Mucosa of descending colon (tissue), 3 donors: ENCODE measurements around the gene MEF2C. TPM values are rescaled to one million over a fixed set of nuclear protein-coding genes. Genes with fewer than 3 reads are reported as not detected.

Source experiments
- ATAC-seq: fragments of 200-7000 bp; cut with Tn5 transposase; one replicate; pipeline ENCODE4 v1.9.1; 2020; ENCODE audit warnings: mild to moderate bottlenecking, moderate library complexity
- DNase-seq, 3 donors: peaks; one replicate each; pipeline ENCODE4 v3.0.0-alpha.2; 2020
- H3K36me3 ChIP-seq: fragments of 200-600 bp; one replicate; pipeline ENCODE4 v1.8.0; 2021; ENCODE audit warnings: low read depth, mild to moderate bottlenecking
- H3K4me1 ChIP-seq: fragments of 200-600 bp; one replicate; pipeline ENCODE4 v1.8.0; 2021; ENCODE audit warnings: low read depth, mild to moderate bottlenecking
- H3K4me3 ChIP-seq: fragments of 200-600 bp; one replicate; pipeline ENCODE4 v1.8.0; 2021; ENCODE audit warnings: mild to moderate bottlenecking
- H3K9me3 ChIP-seq: fragments of 200-600 bp; one replicate; pipeline ENCODE4 v1.8.0; 2021; ENCODE audit warnings: mild to moderate bottlenecking
- intact Hi-C, 2 donors: fragments of 100-400 bp; cut with DNase I in 1 of 2; cut with micrococcal nuclease in 1 of 2; formaldehyde crosslinking; loops; one replicate each; pipeline versions ENCODE4 v1.11.0 to v1.11.1; 2022; cut with DNase I, micrococcal nuclease
- total RNA-seq, 3 donors: library from RNA; stranded (reverse); fragmentation: NEBNext Ultra II Directional in 2 of 3; extraction: Animal tissue kit (Norgen Biotek cat#: 25700) in 2 of 3; gene quantifications; one replicate each; pipeline versions ENCODE4 v1.2.1 to v1.2.4, GENCODE V29; 2021 to 2023
- TF ChIP-seq, protein P1 (sequence below): fragments of 200-600 bp; IDR thresholded peaks from one replicate; pipeline ENCODE4 v1.8.0; 2022; ENCODE audit warnings: antibody characterized with exemption, mild to moderate bottlenecking
- donor health status: DM: no; HTN: no; CAD: no; lungs with moderate emphysema.
- donor health status: DM: no; HTN: no; CAD: no.
- donor health status: DM: no; HTN: yes; CAD: no.

Gene MEF2C
- total RNA-seq, 3 donors from 2014 or later: 19.3 to 44.0 (median 32.6) TPM

DNA sequence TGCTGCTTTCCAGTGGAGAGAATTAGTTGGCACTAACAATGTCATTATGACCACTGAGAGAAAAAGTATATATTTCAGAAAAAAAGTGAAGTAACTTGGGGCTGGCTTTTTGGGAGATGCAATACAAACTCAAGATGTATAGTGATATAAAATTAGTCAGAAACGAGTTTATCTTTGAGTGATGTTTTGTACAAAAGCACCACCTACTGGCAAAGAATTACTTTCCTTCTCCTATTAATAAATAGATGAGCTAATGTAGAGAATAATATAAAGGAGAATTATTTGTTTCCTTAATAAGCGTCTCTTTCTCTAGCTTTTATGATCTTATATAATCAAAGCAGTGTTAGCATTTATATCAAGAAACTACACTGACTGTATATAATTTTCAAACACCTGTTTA lies 158.8 kb downstream of the MEF2C start:
- intact Hi-C loops: no loop called here
- H3K4me1 ChIP-seq: no peaks in the 10 kb centered on the region
- DNase-seq (no peak), ATAC-seq (no peak)
- H3K4me3 ChIP-seq: no peak overlapping the region
- H3K9me3 ChIP-seq: no peaks in the 10 kb centered on the region
- TF ChIP-seq, protein P1, sequence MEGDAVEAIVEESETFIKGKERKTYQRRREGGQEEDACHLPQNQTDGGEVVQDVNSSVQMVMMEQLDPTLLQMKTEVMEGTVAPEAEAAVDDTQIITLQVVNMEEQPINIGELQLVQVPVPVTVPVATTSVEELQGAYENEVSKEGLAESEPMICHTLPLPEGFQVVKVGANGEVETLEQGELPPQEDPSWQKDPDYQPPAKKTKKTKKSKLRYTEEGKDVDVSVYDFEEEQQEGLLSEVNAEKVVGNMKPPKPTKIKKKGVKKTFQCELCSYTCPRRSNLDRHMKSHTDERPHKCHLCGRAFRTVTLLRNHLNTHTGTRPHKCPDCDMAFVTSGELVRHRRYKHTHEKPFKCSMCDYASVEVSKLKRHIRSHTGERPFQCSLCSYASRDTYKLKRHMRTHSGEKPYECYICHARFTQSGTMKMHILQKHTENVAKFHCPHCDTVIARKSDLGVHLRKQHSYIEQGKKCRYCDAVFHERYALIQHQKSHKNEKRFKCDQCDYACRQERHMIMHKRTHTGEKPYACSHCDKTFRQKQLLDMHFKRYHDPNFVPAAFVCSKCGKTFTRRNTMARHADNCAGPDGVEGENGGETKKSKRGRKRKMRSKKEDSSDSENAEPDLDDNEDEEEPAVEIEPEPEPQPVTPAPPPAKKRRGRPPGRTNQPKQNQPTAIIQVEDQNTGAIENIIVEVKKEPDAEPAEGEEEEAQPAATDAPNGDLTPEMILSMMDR: no peak
- no peaks in the 10 kb centered on the region for H3K36me3 ChIP-seq

DNA sequence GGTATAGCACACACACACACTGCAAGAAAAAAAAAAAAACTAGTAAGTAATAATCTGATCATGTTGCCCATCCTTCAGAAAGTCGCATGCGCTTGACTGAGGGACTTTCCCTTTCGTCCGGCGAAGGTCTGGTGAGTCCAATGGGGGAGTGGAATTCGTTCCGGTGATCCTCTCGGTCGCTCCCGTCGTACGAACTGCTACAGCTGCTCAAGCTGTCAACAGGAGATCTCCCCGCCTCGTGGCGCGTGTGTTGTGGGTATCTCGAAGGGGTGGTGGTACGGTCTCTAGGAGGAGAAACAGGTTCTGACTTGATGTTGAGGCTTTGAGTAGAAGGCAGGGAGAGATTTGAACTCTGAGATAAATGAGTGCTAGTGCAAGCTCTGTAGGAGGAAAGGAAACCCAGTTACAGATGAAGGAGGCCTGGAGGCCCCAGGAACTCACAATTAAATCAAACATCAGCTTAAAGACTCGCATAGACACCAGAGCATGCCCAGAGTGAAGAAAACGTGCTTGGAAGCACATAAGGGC lies 160.4 kb downstream of the MEF2C start:
- H3K4me1 ChIP-seq: no peaks in the 10 kb centered on the region
- TF ChIP-seq, protein P1: no peak
- no peak overlapping the region for H3K4me3 ChIP-seq
- intact Hi-C loops: no loop called here
- no peaks in the 10 kb centered on the region for H3K9me3 ChIP-seq
- DNase-seq (peak in 1 of 3 donors; percentile 46), ATAC-seq (no peak)
- H3K36me3 ChIP-seq: no peaks in the 10 kb centered on the region

DNA sequence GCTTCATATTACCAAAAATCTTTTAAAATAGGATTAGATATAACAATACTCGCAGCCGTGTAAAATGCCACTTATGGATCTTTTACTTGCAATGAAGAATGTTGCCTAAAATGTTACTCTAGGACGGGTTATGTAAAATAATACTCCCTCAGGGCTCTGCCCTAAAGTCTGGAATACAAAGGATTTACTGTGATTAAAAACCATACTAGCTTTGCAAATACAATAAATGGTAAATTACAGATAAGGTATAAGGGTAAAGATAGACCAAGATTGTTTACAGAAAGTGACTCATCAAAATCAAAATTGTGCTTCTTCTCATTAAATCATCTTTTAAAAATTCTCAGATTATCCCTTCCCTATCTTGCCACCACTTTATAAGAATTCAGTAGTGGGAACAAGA lies 163.6 kb downstream of the MEF2C start:
- H3K4me3 ChIP-seq: no peak overlapping the region
- no peak for DNase-seq
- ATAC-seq: peak; percentile 46
- intact Hi-C loops: no loop called here
- H3K9me3 ChIP-seq: no peaks in the 10 kb centered on the region
- TF ChIP-seq, protein P1: no peak
- no peaks in the 10 kb centered on the region for H3K4me1 ChIP-seq
- H3K36me3 ChIP-seq: no peaks in the 10 kb centered on the region

DNA sequence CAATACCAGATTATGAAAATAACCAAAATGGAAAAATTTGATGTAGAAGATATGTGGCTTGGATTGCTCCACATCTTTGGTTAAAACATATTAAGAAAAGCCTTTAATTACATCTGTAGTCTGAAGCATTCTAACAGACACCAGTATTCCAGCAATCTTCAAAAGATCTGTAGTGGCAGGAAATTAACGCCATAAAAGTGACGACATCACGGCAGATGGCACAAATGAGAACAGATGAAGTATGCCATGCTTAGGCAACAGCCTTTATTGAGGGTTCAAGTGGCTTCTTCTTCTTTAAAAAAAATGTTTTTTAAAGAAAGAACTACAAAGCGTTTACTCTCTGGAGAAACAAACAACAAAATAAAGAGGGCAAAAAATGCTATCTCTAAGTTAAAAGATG lies 164.2 kb downstream of the MEF2C start:
- TF ChIP-seq, protein P1: no peak
- ATAC-seq (no peak), DNase-seq (peak in 1 of 3 donors; percentile 23)
- intact Hi-C loops: no loop called here
- Histone ChIP-seq H3K9me3 (no peaks in the 10 kb centered on the region), H3K36me3 (no peaks in the 10 kb centered on the region), H3K4me3 (no peak overlapping the region), H3K4me1 (no peaks in the 10 kb centered on the region)

DNA sequence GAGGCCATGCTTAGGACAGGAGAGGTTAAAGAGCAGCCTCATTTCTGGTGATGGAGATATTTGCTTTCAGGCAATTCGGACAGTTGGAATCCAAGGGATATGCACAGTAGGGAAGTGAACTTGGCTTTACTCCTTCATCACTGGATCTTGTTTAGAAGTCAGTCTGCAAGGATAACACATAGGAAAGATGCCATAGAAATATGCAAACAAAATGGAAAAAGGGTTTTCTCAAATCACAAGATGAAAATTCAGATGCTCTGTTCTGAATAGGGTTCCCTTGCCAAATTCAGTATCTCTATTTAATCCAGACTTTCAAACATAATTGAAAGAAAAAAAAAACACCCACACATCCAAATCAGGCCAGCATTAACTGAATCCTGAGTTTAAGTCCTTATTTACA lies 166.9 kb downstream of the MEF2C start:
- intact Hi-C loops: no loop called here
- TF ChIP-seq, protein P1: no peak
- ATAC-seq (no peak), DNase-seq (no peak)
- Histone ChIP-seq H3K36me3 (no peaks in the 10 kb centered on the region), H3K9me3 (no peaks in the 10 kb centered on the region), H3K4me1 (no peaks in the 10 kb centered on the region), H3K4me3 (no peak overlapping the region)

DNA sequence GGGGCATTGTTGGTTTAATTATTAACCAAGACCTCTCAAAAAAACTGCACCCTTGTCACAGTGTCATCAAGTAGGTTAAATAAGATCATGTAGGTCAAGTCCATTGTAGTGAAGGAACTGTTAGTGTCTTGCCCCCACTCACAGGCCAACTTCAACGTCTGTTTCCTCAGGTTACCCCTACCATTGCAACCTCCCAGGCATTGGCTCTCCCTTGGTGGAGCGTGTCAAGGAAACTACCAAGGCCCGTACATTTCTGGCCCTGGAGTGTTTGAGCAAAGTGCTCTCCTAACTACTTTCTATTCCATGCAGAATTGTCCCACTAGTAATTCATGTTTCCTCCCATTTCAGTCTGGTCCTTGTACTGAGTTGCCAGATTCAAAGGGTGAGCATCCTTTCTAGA lies 167.5 kb downstream of the MEF2C start:
- ATAC-seq: no peak
- H3K4me3 ChIP-seq: no peak overlapping the region
- TF ChIP-seq, protein P1: no peak

More for the DNA sequence above, 167.5 kb downstream of the MEF2C start:
- no peak for DNase-seq
- H3K36me3 ChIP-seq: no peaks in the 10 kb centered on the region
- H3K9me3 ChIP-seq: no peaks in the 10 kb centered on the region
- intact Hi-C loops: no loop called here
- no peaks in the 10 kb centered on the region for H3K4me1 ChIP-seq
